Germinal center (tissue), 1 donor: ENCODE measurements around the gene ZNF438.

Experiments used
- DNase-seq: peaks from one replicate; pipeline ENCODE4 v3.0.0; 2012; ENCODE audit warnings: mixed read lengths, low spot score

The ZNF438 gene

GRCh38 chr10:30847199-30847598, 184.5 kb downstream of the ZNF438 start:
- DNase-seq = no peak

- no peak for DNase-seq
These were observed 185.0 kb downstream of the ZNF438 start for GRCh38 chr10:30846710-30847109.

GRCh38 chr10:30842894-30843293, 188.8 kb downstream of the ZNF438 start:
- no peak for DNase-seq

GRCh38 chr10:30842185-30842584, 189.5 kb downstream of the ZNF438 start:
- no peak for DNase-seq

GRCh38 chr10:30840395-30841050, 191.1 kb downstream of the ZNF438 start:
- DNase-seq = no peak

GRCh38 chr10:30839652-30840051, 192.0 kb downstream of the ZNF438 start:
- no peak for DNase-seq

GRCh38 chr10:30836406-30836805, 195.3 kb downstream of the ZNF438 start:
- no peak for DNase-seq

- DNase-seq = no peak
These were observed 196.5 kb downstream of the ZNF438 start for GRCh38 chr10:30835146-30835545.

- DNase-seq = no peak
These were observed 197.0 kb downstream of the ZNF438 start for GRCh38 chr10:30834651-30835050.

GRCh38 chr10:30834153-30834552, 197.5 kb downstream of the ZNF438 start:
- DNase-seq = no peak

- no peak for DNase-seq
These were observed 198.1 kb downstream of the ZNF438 start for GRCh38 chr10:30833628-30833970.

GRCh38 chr10:30832749-30833627, 198.7 kb downstream of the ZNF438 start:
- DNase-seq = no peak

GRCh38 chr10:30832001-30832748, 199.5 kb downstream of the ZNF438 start:
- DNase-seq = no peak

- DNase-seq = no peak
These were observed 200.2 kb downstream of the ZNF438 start for GRCh38 chr10:30831426-30831825.

GRCh38 chr10:30830315-30831230, 201.1 kb downstream of the ZNF438 start:
- DNase-seq = no peak

GRCh38 chr10:30829901-30830300, 201.8 kb downstream of the ZNF438 start:
- DNase-seq = no peak

GRCh38 chr10:30828680-30829079, 203.0 kb downstream of the ZNF438 start:
- no peak for DNase-seq

GRCh38 chr10:30828164-30828563, 203.5 kb downstream of the ZNF438 start:
- DNase-seq = no peak

- no peak for DNase-seq
These were observed 204.0 kb downstream of the ZNF438 start for GRCh38 chr10:30827531-30828120.

GRCh38 chr10:30826679-30827078, 205.0 kb downstream of the ZNF438 start:
- DNase-seq = no peak

GRCh38 chr10:30825495-30825894, 206.2 kb downstream of the ZNF438 start:
- DNase-seq = no peak
